SH-SY5Y (cell line): ENCODE data around the gene ASIC3.

Source experiments
- GATA2 ChIP-seq: IDR thresholded peaks from 2 replicates; pipeline ENCODE4 v1.6.1; 2011; ENCODE audit warnings: mild to moderate bottlenecking, low read depth, low read length
- GATA3 ChIP-seq: IDR thresholded peaks from 2 replicates; pipeline ENCODE4 v1.6.1; 2011; ENCODE audit warnings: low read depth, mild to moderate bottlenecking, low read length, moderate library complexity

GRCh38 chr7:151091431-151091830 lies 43.1 kb downstream of the ASIC3 start:
- TF ChIP-seq GATA2 (no peak), GATA3 (no peak)
